Measurements from ENCODE around the gene ACOXL. TPM values are rescaled to one million over a fixed set of nuclear protein-coding genes. Genes with fewer than 3 reads are reported as not detected.

ACOXL gene
- total and polyA plus RNA-seq, 10 of the 15 experiments (the other 5 are each of a cell fraction or from before 2014, with no cell fraction given) = 0.05 to 1.3 (median 0.71) TPM

- TF ChIP-seq USF1 (IDR thresholded peaks at IDR 0.05; ENCODE audit: borderline replicate concordance, extremely low read length, insufficient read depth, low read depth, low read length) (no peak), EZH2 (IDR thresholded peaks at IDR 0.05; ENCODE audit: borderline replicate concordance, control insufficient read depth, low read depth, low read length) (no peak), CBFB (IDR thresholded peaks at IDR 0.05; ENCODE audit: low read depth) (no peak), MYC (IDR thresholded peaks at IDR 0.05; ENCODE audit: insufficient read depth, insufficient read length, insufficient replicate concordance, low read length, severe bottlenecking) (no peak), TBL1XR1 (IDR thresholded peaks at IDR 0.05; ENCODE audit: low read depth, low read length) (no peak)
Measured at GRCh38 chr2:110735366-110735765, 3.0 kb downstream of the ACOXL start (continued).

- intact Hi-C loops (cut with micrococcal nuclease; ENCODE audit: unreplicated experiment) = no loop called here
- H3K4me3 ChIP-seq = no peak overlapping the region
- no peaks in the 10 kb centered on the region; the same call in 2 of the 3 replicates for H3K9me3 ChIP-seq (replicated peaks; ENCODE audit: control insufficient read depth, insufficient read depth, low read length)
- ATAC-seq (no peak), DNase-seq (ENCODE audit: low read depth, low spot score) (no peak), FAIRE-seq (no peak)
- BruUV-seq (replicated peaks) = no TSS peak
- H3K27me3 ChIP-seq (replicated peaks in 1 of 2; ENCODE audit: control insufficient read depth in 2 of 2, insufficient read depth in 2 of 2, low read length in 1 of 2) = peaks cover 5 to 9% of the 10 kb centered on the region in 2 experiments
- POLR2A ChIA-PET = interaction anchor here (1.1 kb wide), 1 partner anchor 9 kb away, joined by 3 read pairs; no protein-coding TSS in a partner anchor
- RAD21 ChIA-PET (ENCODE audit: unreplicated experiment) = interaction anchor here (1.3 kb wide), 1 partner anchor 10 kb away, joined by 4 read pairs; no protein-coding TSS in a partner anchor
- H4K20me1 ChIP-seq (ENCODE audit: control insufficient read depth, insufficient read depth) = no peaks in the 10 kb centered on the region
- SMC1A ChIA-PET (ENCODE audit: uncharacterized antibody, unreplicated experiment) = interaction anchor here (1.0 to 2.0 kb wide), 9 partner anchors 11 to 77 kb away, joined by 3 to 11 read pairs (median 3); no protein-coding TSS in a partner anchor
- in situ Hi-C loops (cut with MboI) = no loop called here
- H3K27ac ChIP-seq (ENCODE audit: control insufficient read depth, insufficient read depth) = no peak overlapping the region
- H2AFZ ChIP-seq (ENCODE audit: control insufficient read depth, low read depth, low read length) = no peak overlapping the region
- no peak overlapping the region for H3K9ac ChIP-seq (ENCODE audit: control insufficient read depth, insufficient read depth, low read length)
- H3K79me2 ChIP-seq (ENCODE audit: control insufficient read depth, insufficient read depth, low read length) = no peaks in the 10 kb centered on the region
- H3K4me2 ChIP-seq (ENCODE audit: control insufficient read depth, insufficient read depth) = no peak overlapping the region
- TF ChIP-seq WRNIP1 (IDR thresholded peaks at IDR 0.05; ENCODE audit: borderline replicate concordance, low read depth, low read length) (no peak), CBFB (IDR thresholded peaks at IDR 0.05; ENCODE audit: low read depth) (no peak)
- H3K36me3 ChIP-seq (ENCODE audit: control insufficient read depth in 2 of 2, insufficient read depth in 2 of 2, low read length in 1 of 2) = no peaks in the 10 kb centered on the region
- 39% methylated on average over 2 of the region's 2 CpGs for WGBS (ENCODE audit: insufficient coverage, insufficient replicate concordance, low lambda C conversion rate, missing lambda C conversion rate)
- CTCF ChIA-PET = interaction anchor here (0.6 to 1.0 kb wide), 3 partner anchors 10 to 22 kb away, joined by 3 read pairs; no protein-coding TSS in a partner anchor
- peaks cover 7% of the 10 kb centered on the region for H3K4me1 ChIP-seq (ENCODE audit: control insufficient read depth, insufficient read depth, low read length)
Measured at GRCh38 chr2:110737783-110738182, 5.4 kb downstream of the ACOXL start.

Data from GM12878 (cell line).